Activated naive CD8-positive, alpha-beta T cell treated with anti-CD3 and anti-CD28 coated beads, Interleukin-2, amount 10 ng/mL, durations not matched to agents 7 days and 5 days (primary cell): ENCODE measurements around the gene FADS2. TPM values are rescaled to one million over a fixed set of nuclear protein-coding genes. Genes with fewer than 3 reads are reported as not detected.
A peak's percentile ranks its signal among the peaks of the same experiment; 100 is the strongest.

Source experiments
- ATAC-seq: fragments of 150-1000 bp; cut with Tn5 transposase; one replicate; pipeline ENCODE4 v1.10.0; 2021; ENCODE audit warnings: low read depth, moderate library complexity
- POLR2A ChIA-PET: fragments of 350-600 bp; sonication (Branson Sonifier 250); formaldehyde crosslinking; loops from one replicate; lab custom pipeline; 2021; ENCODE audit warnings: antibody characterized with exemption; lab: Charles Lee
- DNase-seq: peaks from one replicate; pipeline ENCODE4 v3.0.0; 2021
- H3K27ac Mint-ChIP-seq: one replicate; pipeline ENCODE4 v1.8.0; 2022; ENCODE audit warnings: mild to moderate bottlenecking, mixed read lengths
- H3K27me3 Mint-ChIP-seq: one replicate; pipeline ENCODE4 v1.8.0; 2022; ENCODE audit warnings: mild to moderate bottlenecking, moderate library complexity, mixed read lengths
- H3K36me3 Mint-ChIP-seq: one replicate; pipeline ENCODE4 v1.8.0; 2021; ENCODE audit warnings: mild to moderate bottlenecking, mixed read lengths
- H3K4me1 Mint-ChIP-seq: one replicate; pipeline ENCODE4 v1.8.0; 2021; ENCODE audit warnings: mixed read lengths
- H3K4me3 Mint-ChIP-seq: one replicate; pipeline ENCODE4 v1.8.0; 2022; ENCODE audit warnings: mild to moderate bottlenecking, moderate library complexity, mixed read lengths
- H3K9me3 Mint-ChIP-seq: one replicate; pipeline ENCODE4 v1.8.0; 2021; ENCODE audit warnings: mixed read lengths
- total RNA-seq, 2 experiments: library from RNA; stranded (reverse); gene quantifications; one replicate each; pipeline ENCODE4 v1.2.3, GENCODE V29; 2021

FADS2 gene
- total RNA-seq, 2 experiments from 2014 or later, result 245 to 280 TPM

GRCh38 chr11:61815790-61816735, 12.0 kb upstream of the FADS2 start:
- DNase-seq, result peak; percentile 74
- H3K4me3 Mint-ChIP-seq, result peak overlapping the region; percentile 98

GRCh38 chr11:61816736-61817455, 11.2 kb upstream of the FADS2 start, which contains the start of gene FADS1:
Gene FADS1 (minus strand): TSS chr11:61817003. CDS start chr11:61816929, 74 bp downstream.
- DNase-seq (peak; percentile 86), ATAC-seq (peak; percentile 69)
- Mint-ChIP-seq H3K27me3 (peaks cover 23% of the 10 kb centered on the region), H3K4me3 (peak within 1 kb of the TSS; percentile 98), H3K27ac (peak within 1 kb of the TSS; percentile 94), H3K36me3 (peaks cover 27% of the 10 kb centered on the region), H3K4me1 (peaks cover 12% of the 10 kb centered on the region), H3K9me3 (no peaks in the 10 kb centered on the region)
- POLR2A ChIA-PET, result interaction anchor here (3.3 to 7.4 kb wide), 4 partner anchors 12 to 24 kb away, joined by 24 to 140 read pairs (median 43); partner anchors contain the start of genes FADS2, FEN1 and TMEM258

More at GRCh38 chr11:61815790-61816735, 12.0 kb upstream of the FADS2 start:
- POLR2A ChIA-PET, result interaction anchor here (1.0 to 7.4 kb wide), 10 partner anchors 11 to 308 kb away, joined by 3 to 140 read pairs (median 10); partner anchors contain the start of genes FADS2, FEN1, INCENP and TMEM258
- H3K27me3 Mint-ChIP-seq, result peaks cover 19% of the 10 kb centered on the region
- peaks cover 29% of the 10 kb centered on the region for H3K36me3 Mint-ChIP-seq
- H3K9me3 Mint-ChIP-seq, result no peaks in the 10 kb centered on the region
- peaks cover 12% of the 10 kb centered on the region for H3K4me1 Mint-ChIP-seq
- ATAC-seq, result peak; percentile 68
- peak overlapping the region; percentile 94 for H3K27ac Mint-ChIP-seq

- DNase-seq (no peak), ATAC-seq (no peak)
- Mint-ChIP-seq H3K36me3 (peaks cover 19% of the 10 kb centered on the region), H3K27me3 (peaks cover 23% of the 10 kb centered on the region), H3K9me3 (no peaks in the 10 kb centered on the region), H3K4me3 (peak overlapping the region; percentile 98), H3K27ac (no peak overlapping the region), H3K4me1 (peaks cover 10% of the 10 kb centered on the region)
- POLR2A ChIA-PET, result interaction anchor here (1.1 to 7.4 kb wide), 5 partner anchors 11 to 24 kb away, joined by 5 to 140 read pairs (median 34); partner anchors contain the start of genes FADS2, FEN1 and TMEM258
Measured at GRCh38 chr11:61817471-61818202, 10.5 kb upstream of the FADS2 start.

- H3K27me3 Mint-ChIP-seq, result peaks cover 37% of the 10 kb centered on the region
- H3K9me3 Mint-ChIP-seq, result no peaks in the 10 kb centered on the region
- H3K27ac Mint-ChIP-seq, result no peak overlapping the region
- DNase-seq (no peak), ATAC-seq (no peak)
- H3K4me3 Mint-ChIP-seq, result no peak overlapping the region
- POLR2A ChIA-PET, result interaction anchor here (1.6 to 7.4 kb wide), 2 partner anchors 9 to 14 kb away, joined by 6 to 140 read pairs; partner anchors contain the start of gene FADS2
- peaks cover 8% of the 10 kb centered on the region for H3K36me3 Mint-ChIP-seq
- H3K4me1 Mint-ChIP-seq, result peaks cover 2% of the 10 kb centered on the region
Measured at GRCh38 chr11:61820174-61820573, 7.9 kb upstream of the FADS2 start.

GRCh38 chr11:61826930-61827570, 1.1 kb upstream of the FADS2 start:
- peaks cover 25% of the 10 kb centered on the region for H3K36me3 Mint-ChIP-seq
- H3K4me1 Mint-ChIP-seq, result peaks cover 34% of the 10 kb centered on the region
- POLR2A ChIA-PET, result interaction anchor here (1.2 to 7.2 kb wide), 3 partner anchors 10 to 20 kb away, joined by 3 to 140 read pairs (median 6); partner anchors contain the start of gene FADS1
- no peaks in the 10 kb centered on the region for H3K9me3 Mint-ChIP-seq
- H3K27ac Mint-ChIP-seq, result peak overlapping the region; percentile 89
- ATAC-seq (no peak), DNase-seq (no peak)
- peaks cover 14% of the 10 kb centered on the region for H3K27me3 Mint-ChIP-seq
- peak overlapping the region; percentile 94 for H3K4me3 Mint-ChIP-seq

GRCh38 chr11:61828379-61828628, 204 bp downstream of the FADS2 start:
- H3K9me3 Mint-ChIP-seq, result no peaks in the 10 kb centered on the region
- POLR2A ChIA-PET, result interaction anchor here (1.0 to 7.2 kb wide), 6 partner anchors 8 to 139 kb away, joined by 4 to 140 read pairs (median 10); partner anchors contain the start of genes FADS1, FEN1, FTH1 and TMEM258
- H3K36me3 Mint-ChIP-seq, result peaks cover 25% of the 10 kb centered on the region
- H3K27ac Mint-ChIP-seq, result peak overlapping the region; percentile 89
- no peak for DNase-seq
- peak overlapping the region; percentile 94 for H3K4me3 Mint-ChIP-seq
- ATAC-seq, result no peak
- H3K4me1 Mint-ChIP-seq, result peaks cover 44% of the 10 kb centered on the region
- peaks cover 8% of the 10 kb centered on the region for H3K27me3 Mint-ChIP-seq

- Mint-ChIP-seq H3K27ac (peak overlapping the region; percentile 89), H3K27me3 (peaks cover 6% of the 10 kb centered on the region), H3K9me3 (no peaks in the 10 kb centered on the region), H3K4me1 (peaks cover 49% of the 10 kb centered on the region), H3K36me3 (peaks cover 28% of the 10 kb centered on the region), H3K4me3 (peak overlapping the region; percentile 94)
- POLR2A ChIA-PET, result interaction anchor here (0.7 to 7.2 kb wide), 5 partner anchors 12 to 139 kb away, joined by 3 to 140 read pairs (median 8); partner anchors contain the start of genes FADS1, FEN1, FTH1 and TMEM258
- DNase-seq (peak; percentile 74), ATAC-seq (peak; percentile 37)
Measured at GRCh38 chr11:61828629-61829407, 718 bp downstream of the FADS2 start.

- ATAC-seq, result no peak
- POLR2A ChIA-PET, result interaction anchor here (0.7 to 7.2 kb wide), 3 partner anchors 13 to 37 kb away, joined by 3 to 140 read pairs (median 21); partner anchors contain the start of genes FADS1, FEN1 and TMEM258
- Mint-ChIP-seq H3K4me3 (peak overlapping the region; percentile 94), H3K27ac (peak overlapping the region; percentile 89), H3K27me3 (no peaks in the 10 kb centered on the region), H3K4me1 (peaks cover 56% of the 10 kb centered on the region), H3K36me3 (peaks cover 31% of the 10 kb centered on the region), H3K9me3 (no peaks in the 10 kb centered on the region)
- no peak for DNase-seq
Measured at GRCh38 chr11:61829806-61830205, 1.7 kb downstream of the FADS2 start.

GRCh38 chr11:61830237-61831105, 2.4 kb downstream of the FADS2 start:
- Mint-ChIP-seq H3K4me1 (peaks cover 60% of the 10 kb centered on the region), H3K36me3 (peaks cover 31% of the 10 kb centered on the region), H3K27ac (peak overlapping the region; percentile 63), H3K9me3 (no peaks in the 10 kb centered on the region), H3K27me3 (no peaks in the 10 kb centered on the region), H3K4me3 (peak overlapping the region; percentile 94)
- POLR2A ChIA-PET, result interaction anchor here (0.7 to 7.2 kb wide), 4 partner anchors 14 to 137 kb away, joined by 3 to 140 read pairs (median 12); partner anchors contain the start of genes FADS1, FEN1, FTH1 and TMEM258
- DNase-seq (no peak), ATAC-seq (no peak)

- POLR2A ChIA-PET, result interaction anchor here (1.1 to 7.2 kb wide), 2 partner anchors 16 to 39 kb away, joined by 3 to 140 read pairs; partner anchors contain the start of genes FADS1 and FEN1
- no peak for ATAC-seq
- peaks cover 42% of the 10 kb centered on the region for H3K36me3 Mint-ChIP-seq
- H3K9me3 Mint-ChIP-seq, result no peaks in the 10 kb centered on the region
- H3K27me3 Mint-ChIP-seq, result no peaks in the 10 kb centered on the region
- H3K4me3 Mint-ChIP-seq, result peak overlapping the region; percentile 94
- no peak for DNase-seq
- peak overlapping the region; percentile 96 for H3K27ac Mint-ChIP-seq
- peaks cover 55% of the 10 kb centered on the region for H3K4me1 Mint-ChIP-seq
Measured at GRCh38 chr11:61832207-61832606, 4.1 kb downstream of the FADS2 start.
